ENCODE measurements around the gene MRPL58.

The MRPL58 gene

GRCh38 chr17:75046407-75047289 is 34.2 kb downstream of the MRPL58 start, which contains the start of the genes ATP5PD and KCTD2:
ATP5PD (minus strand) TSS chr17:75046969; CDS start chr17:75042650, 4,319 bp downstream.
KCTD2 (plus strand) TSS chr17:75047225; CDS start chr17:75047251, 26 bp downstream.
- peak; percentile 96 for DNase-seq (ENCODE audit: low spot score)

- DNase-seq (ENCODE audit: low spot score) = peak; percentile 12
Measured at GRCh38 chr17:75047398-75048098, 35.1 kb downstream of the MRPL58 start.

- DNase-seq (ENCODE audit: low spot score) = no peak
Measured at GRCh38 chr17:75048249-75048878, 35.9 kb downstream of the MRPL58 start.

GRCh38 chr17:75049057-75049456 is 36.6 kb downstream of the MRPL58 start:
- no peak for DNase-seq (ENCODE audit: low spot score)

- no peak for DNase-seq (ENCODE audit: low spot score)
Measured at GRCh38 chr17:75049706-75050105, 37.2 kb downstream of the MRPL58 start.

GRCh38 chr17:75051941-75052340 is 39.5 kb downstream of the MRPL58 start:
- no peak for DNase-seq (ENCODE audit: low spot score)

GRCh38 chr17:75059369-75060345 is 47.2 kb downstream of the MRPL58 start:
- DNase-seq (ENCODE audit: low spot score) = peak; percentile 27

- DNase-seq (ENCODE audit: low spot score) = no peak
Measured at GRCh38 chr17:75060434-75061054, 48.1 kb downstream of the MRPL58 start.

GRCh38 chr17:75061055-75061438 is 48.6 kb downstream of the MRPL58 start:
- no peak for DNase-seq (ENCODE audit: low spot score)

- DNase-seq (ENCODE audit: low spot score) = no peak
Measured at GRCh38 chr17:75061618-75062017, 49.1 kb downstream of the MRPL58 start.

- no peak for DNase-seq (ENCODE audit: low spot score)
Measured at GRCh38 chr17:75063201-75063600, 50.7 kb downstream of the MRPL58 start.

- no peak for DNase-seq (ENCODE audit: low spot score)
Measured at GRCh38 chr17:75063626-75064025, 51.2 kb downstream of the MRPL58 start.

GRCh38 chr17:75064040-75064439 is 51.6 kb downstream of the MRPL58 start:
- DNase-seq (ENCODE audit: low spot score) = no peak

- no peak for DNase-seq (ENCODE audit: low spot score)
Measured at GRCh38 chr17:75064460-75064859, 52.0 kb downstream of the MRPL58 start.

GRCh38 chr17:75064867-75065561 is 52.5 kb downstream of the MRPL58 start:
- DNase-seq (ENCODE audit: low spot score) = no peak

GRCh38 chr17:75065562-75066151 is 53.2 kb downstream of the MRPL58 start:
- no peak for DNase-seq (ENCODE audit: low spot score)

GRCh38 chr17:75067856-75068255 is 55.4 kb downstream of the MRPL58 start:
- DNase-seq (ENCODE audit: low spot score) = peak; percentile 51

- DNase-seq (ENCODE audit: low spot score) = no peak
Measured at GRCh38 chr17:75068750-75069149, 56.3 kb downstream of the MRPL58 start.

GRCh38 chr17:75069783-75070182 is 57.3 kb downstream of the MRPL58 start:
- no peak for DNase-seq (ENCODE audit: low spot score)
